SIG-M5 treated with dmso at 0.1 percent for 504 hours (cell line): Measurements from ENCODE around the gene MRPL51.
A peak's percentile ranks its signal among the peaks of the same experiment; 100 is the strongest.

Source experiments
- DNase-seq: peaks from one replicate; lab custom pipeline; 2025; ENCODE audit not compliant: unreplicated experiment; lab: John Stamatoyannopoulos, UW

The MRPL51 gene

DNA sequence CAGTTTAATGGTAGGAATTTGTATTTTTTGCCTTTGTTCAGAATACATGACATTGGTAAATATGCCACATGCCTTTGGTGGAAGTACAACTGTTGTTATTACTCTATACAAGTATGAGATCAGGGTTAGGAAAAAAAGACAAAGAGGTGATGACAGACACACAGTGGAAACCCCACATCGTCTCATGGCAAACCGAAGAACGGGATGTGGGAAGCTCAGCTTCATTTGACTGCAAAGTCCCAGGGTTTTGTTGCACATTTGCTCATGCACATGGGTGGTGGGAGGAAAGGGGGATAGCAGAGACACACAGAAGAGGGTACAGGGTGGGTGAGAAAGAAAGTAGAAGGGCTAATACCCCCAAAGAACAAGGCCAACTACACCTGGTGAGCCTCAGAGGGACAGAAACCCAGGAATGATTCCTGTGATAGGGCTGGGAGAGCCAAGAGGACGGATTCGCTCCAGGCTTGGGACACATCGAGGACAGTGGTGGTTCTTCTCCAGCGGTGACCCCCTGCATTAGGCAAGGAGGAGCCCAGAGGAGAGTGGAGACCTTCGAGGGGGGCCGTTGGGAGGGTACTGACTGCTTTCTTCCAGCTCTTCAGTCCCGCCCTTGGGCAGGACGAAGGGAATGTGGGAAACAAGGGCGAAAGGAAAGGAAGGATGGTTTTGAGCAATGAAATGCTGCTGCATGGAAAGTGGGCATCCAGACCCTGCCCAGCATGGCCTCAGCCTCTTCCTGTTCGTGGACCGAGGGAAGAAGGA lies 30.6 kb downstream of the MRPL51 start:
- DNase-seq: no peak

DNA sequence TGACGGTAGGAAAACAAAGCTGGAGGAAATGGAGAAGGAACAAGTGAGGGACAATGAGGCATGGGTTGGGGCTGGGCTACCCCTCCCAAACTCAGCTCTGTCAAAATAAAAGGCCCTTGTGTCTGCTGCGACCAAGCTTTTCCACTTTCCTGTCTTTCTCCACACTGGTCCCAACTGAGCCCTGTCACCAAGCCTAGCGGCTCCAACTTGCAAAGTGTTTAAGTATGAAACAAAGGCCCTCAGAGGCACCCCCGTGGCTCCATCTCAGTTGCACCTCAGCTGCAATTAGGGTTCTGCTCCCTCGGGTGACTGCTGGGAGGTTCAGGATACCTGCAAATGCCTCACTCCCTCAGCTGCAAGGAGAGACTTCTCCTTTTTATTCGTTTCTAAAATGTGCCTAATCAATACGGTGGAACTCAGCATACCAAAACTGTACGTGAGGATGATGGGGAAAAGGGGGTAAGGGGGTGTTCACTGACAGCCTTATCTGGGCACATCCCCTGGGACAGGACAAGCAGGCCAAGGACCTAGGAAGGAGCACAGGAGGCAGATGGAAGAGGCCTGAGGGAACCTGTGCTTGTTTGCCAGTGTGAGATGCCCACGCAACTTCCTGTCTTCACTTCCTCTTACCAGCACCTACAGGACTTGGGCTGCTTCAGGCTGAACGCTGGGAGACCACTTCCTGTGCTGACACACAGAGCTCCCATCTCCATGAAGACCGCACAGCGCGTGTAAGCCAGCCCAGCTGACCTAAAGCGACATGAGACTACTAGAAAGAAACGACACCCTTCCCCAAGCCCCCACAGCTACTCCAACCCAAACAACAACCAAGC lies 31.4 kb downstream of the MRPL51 start:
- DNase-seq: peak; percentile 99

- no peak for DNase-seq
Measured at GRCh38 chr12:6460751-6461371, 32.2 kb downstream of the MRPL51 start.

GRCh38 chr12:6459004-6459337 lies 34.1 kb downstream of the MRPL51 start:
- no peak for DNase-seq

DNA sequence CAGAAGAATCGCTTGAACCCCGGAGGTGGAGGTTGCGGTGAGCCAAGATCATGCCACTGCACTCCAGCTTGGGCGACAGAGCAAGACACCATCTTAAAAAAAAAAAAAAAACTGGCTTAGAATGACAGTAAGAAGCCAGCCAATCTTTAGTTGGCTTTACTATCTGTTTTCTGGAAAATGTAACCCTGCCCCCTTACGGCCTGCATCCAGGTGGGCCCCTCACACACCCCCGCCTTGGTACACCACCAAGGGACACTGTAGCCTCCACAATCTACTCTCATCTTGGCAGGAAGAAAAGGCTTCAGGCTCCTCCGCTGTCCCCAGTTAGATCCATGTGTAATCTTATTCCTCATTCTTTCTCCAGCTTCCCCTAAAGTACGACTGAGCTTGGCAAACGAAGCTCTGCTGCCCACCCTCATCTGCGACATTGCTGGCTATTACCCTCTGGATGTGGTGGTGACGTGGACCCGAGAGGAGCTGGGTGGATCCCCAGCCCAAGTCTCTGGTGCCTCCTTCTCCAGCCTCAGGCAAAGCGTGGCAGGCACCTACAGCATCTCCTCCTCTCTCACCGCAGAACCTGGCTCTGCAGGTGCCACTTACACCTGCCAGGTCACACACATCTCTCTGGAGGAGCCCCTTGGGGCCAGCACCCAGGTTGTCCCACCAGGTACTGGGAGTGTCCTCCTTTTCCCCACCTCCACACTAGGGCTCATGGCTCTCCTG lies 34.6 kb downstream of the MRPL51 start:
- DNase-seq: no peak

DNA sequence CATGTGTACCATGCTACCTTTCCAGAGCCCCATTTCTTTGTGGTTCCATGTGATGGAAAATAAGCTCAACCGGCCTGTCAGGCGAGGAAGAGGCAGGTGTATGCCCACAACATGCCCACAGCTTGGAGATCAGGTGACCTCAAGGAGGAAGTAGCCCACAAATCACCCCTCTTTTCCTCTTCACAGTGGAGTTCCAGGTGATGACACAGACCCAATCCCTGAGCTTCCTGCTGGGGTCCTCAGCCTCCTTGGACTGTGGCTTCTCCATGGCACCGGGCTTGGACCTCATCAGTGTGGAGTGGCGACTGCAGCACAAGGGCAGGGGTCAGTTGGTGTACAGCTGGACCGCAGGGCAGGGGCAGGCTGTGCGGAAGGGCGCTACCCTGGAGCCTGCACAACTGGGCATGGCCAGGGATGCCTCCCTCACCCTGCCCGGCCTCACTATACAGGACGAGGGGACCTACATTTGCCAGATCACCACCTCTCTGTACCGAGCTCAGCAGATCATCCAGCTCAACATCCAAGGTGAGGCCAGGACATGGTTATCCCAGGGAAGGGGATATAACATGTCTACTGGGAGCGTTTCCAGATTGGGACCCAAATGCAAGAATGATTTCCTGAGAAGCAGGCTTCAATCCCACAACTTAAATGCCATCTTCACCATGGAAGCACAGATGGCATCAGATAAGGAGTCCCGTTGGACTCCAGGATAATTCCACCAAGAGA lies 35.7 kb downstream of the MRPL51 start:
- DNase-seq: no peak

DNA sequence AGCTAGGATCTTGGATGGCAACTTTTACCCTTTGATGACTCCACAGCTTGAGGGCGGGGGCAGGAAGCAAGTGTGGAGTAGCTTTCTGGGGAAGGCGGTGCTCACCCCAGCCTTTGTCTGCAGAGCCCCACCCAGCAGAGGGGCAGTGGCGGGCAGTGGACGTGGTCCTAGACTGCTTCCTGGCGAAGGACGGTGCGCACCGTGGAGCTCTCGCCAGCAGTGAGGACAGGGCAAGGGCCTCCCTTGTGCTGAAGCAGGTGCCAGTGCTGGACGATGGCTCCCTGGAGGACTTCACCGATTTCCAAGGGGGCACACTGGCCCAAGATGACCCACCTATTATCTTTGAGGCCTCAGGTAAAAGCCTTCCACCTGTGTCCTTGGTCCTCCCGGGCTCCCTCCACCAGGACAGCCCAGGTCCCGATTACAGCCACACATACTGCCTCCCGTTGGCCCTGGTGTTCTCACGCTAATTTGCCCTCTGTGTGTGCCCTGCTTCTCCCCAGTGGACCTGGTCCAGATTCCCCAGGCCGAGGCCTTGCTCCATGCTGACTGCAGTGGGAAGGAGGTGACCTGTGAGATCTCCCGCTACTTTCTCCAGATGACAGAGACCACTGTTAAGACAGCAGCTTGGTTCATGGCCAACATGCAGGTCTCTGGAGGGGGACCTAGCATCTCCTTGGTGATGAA lies 40.0 kb downstream of the MRPL51 start:
- DNase-seq: no peak

- no peak for DNase-seq
Measured at GRCh38 chr12:6452245-6452943, 40.7 kb downstream of the MRPL51 start.

- DNase-seq: peak; percentile 82
Measured at GRCh38 chr12:6451348-6452244, 41.5 kb downstream of the MRPL51 start, which contains the start of gene TAPBPL. Gene TAPBPL (plus strand): TSS chr12:6452042. CDS start chr12:6452249, 207 bp downstream.

DNA sequence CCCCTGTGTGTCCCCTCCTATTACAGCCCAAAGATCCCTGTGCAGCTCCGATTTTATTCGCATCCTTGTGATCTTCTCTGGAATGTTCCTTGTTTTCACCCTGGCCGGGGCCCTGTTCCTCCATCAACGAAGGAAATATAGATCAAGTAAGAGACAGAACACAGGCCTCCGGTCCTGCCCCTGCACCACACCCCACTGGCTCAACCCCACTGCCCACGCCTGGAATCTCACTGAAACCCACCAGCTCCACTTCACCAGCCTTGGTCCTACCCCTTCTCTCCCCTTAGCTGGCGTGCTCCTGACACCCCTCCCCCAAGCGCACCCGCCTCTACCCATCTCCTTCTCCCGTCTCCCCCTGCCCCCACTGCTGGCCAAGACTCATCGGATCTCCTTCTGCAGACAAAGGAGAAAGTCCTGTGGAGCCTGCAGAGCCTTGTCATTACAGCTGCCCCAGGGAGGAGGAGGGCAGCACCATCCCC lies 42.2 kb downstream of the MRPL51 start:
- no peak for DNase-seq

DNA sequence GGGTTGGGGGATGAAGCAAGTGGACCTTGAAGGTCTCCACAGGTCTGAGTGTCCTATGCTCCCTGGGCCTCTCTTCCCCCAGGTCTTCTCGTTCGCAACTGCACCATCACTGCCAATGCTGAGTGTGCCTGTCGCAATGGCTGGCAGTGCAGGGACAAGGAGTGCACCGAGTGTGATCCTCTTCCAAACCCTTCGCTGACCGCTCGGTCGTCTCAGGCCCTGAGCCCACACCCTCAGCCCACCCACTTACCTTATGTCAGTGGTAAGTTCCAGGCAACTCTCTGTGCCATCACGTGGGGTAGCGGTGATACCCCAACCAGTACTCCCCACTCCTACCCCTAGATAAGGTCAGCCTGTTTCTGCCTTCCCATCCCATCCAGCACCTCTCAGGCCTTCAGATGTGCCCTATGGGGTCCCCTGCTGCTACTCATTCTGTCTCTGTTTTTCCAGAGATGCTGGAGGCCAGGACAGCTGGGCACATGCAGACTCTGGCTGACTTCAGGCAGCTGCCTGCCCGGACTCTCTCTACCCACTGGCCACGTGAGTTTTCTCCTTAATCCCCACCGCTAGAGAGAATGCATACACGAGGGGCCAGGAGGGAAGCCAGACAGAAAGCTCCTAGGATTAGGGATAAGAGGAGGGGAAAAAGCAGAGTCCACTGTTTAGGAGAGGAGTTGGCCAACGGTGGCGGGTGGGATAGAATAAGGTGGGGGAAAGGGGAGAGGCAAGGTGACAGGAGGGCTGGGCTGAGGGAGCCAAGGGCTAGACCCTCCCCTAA lies 42.8 kb downstream of the MRPL51 start:
- no peak for DNase-seq

DNA sequence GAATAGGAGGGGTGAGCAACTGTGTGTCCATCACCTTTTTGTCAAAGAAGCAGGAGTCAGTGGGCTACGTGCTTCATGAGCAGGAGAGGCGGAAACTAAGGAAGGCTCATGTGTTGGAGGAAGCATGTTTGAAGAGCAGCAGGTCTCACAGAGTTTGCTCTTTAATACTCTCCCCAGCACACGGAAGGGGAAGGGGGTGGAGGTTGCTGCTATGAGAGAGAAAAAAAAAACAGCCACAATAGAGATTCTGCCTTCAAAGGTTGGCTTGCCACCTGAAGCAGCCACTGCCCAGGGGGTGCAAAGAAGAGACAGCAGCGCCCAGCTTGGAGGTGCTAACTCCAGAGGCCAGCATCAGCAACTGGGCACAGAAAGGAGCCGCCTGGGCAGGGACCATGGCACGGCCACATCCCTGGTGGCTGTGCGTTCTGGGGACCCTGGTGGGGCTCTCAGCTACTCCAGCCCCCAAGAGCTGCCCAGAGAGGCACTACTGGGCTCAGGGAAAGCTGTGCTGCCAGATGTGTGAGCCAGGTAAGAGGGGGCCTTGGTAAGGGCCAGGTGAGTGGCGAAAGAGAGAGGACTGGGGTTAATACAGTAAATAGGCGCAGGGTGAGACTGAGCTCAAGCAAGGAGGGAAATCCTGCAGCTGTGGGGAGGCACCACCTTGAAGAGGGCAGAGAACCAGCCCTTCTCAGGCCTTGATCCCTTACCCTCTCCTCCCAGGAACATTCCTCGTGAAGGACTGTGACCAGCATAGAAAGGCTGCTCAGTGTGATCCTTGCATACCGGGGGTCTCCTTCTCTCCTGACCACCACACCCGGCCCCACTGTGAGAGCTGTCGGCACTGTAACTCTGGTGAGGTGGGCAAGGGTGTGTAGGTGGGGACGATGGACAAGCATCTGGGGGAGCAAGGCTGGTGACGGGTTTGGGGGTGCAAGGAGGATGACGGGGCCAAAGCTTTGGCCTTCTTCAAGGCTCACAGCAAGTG lies 48.1 kb downstream of the MRPL51 start, which contains the start of gene CD27:
TSS of gene CD27 (plus strand) at position 252 of the 985 bp plus-strand sequence. CDS start at position 393, 141 bp downstream.
- DNase-seq: no peak

- DNase-seq: no peak
Measured at GRCh38 chr12:6444031-6444430, 49.0 kb downstream of the MRPL51 start.

GRCh38 chr12:6443361-6443983 lies 49.6 kb downstream of the MRPL51 start:
- DNase-seq: no peak

DNA sequence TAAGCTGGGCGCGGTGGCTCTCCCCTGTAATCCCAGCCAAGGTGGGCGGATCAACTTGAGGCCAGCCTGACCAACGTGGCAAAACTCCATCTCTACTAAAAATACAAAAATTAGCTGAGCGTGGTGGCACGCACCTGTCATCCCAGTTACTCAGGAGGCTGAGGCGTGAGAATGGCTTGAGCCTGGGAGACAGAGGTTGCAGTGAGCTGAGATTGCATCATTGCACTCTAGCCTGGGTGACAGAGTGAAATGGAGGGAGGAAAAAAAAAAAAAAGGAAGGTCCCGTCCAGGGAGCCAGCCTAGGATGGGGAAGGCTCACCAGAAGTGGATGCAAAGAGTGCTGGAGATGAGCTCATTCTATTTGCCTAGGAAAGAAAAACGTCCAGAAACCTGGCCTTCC lies 50.2 kb downstream of the MRPL51 start:
- no peak for DNase-seq
